ENCODE data around the gene KCTD16. TPM values are rescaled to one million over a fixed set of nuclear protein-coding genes. Genes with fewer than 3 reads are reported as not detected.

KCTD16 gene
- total RNA-seq, 2 donors from 2014 or later: 0.29 to 0.44 TPM

DNA sequence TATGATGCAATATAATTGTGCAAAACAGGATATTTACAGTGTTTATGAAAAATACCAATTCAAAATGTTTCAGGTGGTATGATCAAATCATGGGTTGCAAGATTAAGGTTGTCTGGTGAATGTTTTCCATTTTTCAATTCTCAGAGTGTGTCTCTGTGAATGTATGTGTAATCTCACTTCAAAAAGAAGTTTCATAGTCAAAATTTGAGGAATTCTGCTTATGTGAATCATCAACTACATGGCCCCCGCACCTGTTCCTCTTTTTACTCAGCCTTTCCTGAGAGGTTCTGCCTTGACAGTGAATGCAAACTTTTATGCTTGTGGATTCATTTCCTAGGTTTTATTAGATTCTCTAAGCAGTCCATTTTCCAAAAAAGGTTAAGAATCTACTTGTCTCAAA is 32.1 kb downstream of the KCTD16 start:
- H3K27ac ChIP-seq (ENCODE audit: low read depth, low read length): no peak overlapping the region
- no peak overlapping the region for H3K9ac ChIP-seq (ENCODE audit: extremely low read depth, low read length, poor library complexity, severe bottlenecking)
- no peaks in the 10 kb centered on the region for H3K4me1 ChIP-seq (ENCODE audit: control insufficient read depth, insufficient read depth, low read length)
- no peak overlapping the region for H3K27ac Mint-ChIP-seq
- TF ChIP-seq, protein P1, sequence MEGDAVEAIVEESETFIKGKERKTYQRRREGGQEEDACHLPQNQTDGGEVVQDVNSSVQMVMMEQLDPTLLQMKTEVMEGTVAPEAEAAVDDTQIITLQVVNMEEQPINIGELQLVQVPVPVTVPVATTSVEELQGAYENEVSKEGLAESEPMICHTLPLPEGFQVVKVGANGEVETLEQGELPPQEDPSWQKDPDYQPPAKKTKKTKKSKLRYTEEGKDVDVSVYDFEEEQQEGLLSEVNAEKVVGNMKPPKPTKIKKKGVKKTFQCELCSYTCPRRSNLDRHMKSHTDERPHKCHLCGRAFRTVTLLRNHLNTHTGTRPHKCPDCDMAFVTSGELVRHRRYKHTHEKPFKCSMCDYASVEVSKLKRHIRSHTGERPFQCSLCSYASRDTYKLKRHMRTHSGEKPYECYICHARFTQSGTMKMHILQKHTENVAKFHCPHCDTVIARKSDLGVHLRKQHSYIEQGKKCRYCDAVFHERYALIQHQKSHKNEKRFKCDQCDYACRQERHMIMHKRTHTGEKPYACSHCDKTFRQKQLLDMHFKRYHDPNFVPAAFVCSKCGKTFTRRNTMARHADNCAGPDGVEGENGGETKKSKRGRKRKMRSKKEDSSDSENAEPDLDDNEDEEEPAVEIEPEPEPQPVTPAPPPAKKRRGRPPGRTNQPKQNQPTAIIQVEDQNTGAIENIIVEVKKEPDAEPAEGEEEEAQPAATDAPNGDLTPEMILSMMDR (conservative IDR thresholded peaks at IDR 0.05): no peak
- H3K4me3 ChIP-seq (ENCODE audit: low read length): no peak overlapping the region
- H3K4me1 Mint-ChIP-seq: peaks cover 17% of the 10 kb centered on the region
- H3K27me3 Mint-ChIP-seq (ENCODE audit: insufficient read depth): peaks cover 39% of the 10 kb centered on the region
- peaks cover 29% of the 10 kb centered on the region for H3K27me3 ChIP-seq (ENCODE audit: control insufficient read depth, insufficient read depth, low read length, poor library complexity, severe bottlenecking)
- no peaks in the 10 kb centered on the region for H3K9me3 Mint-ChIP-seq
- whole genome bisulfite sequencing, 2 experiments (ENCODE audit: insufficient coverage in 1 of 2, insufficient read length in 1 of 2): 89 to 100% methylated on average over 1 of the region's 1 CpG
- H3K36me3 Mint-ChIP-seq (ENCODE audit: low read depth): no peaks in the 10 kb centered on the region
- H3K9me3 ChIP-seq (ENCODE audit: control insufficient read depth, low read length): no peaks in the 10 kb centered on the region
- H3K36me3 ChIP-seq (ENCODE audit: control insufficient read depth, insufficient read depth, low read length): no peaks in the 10 kb centered on the region
- no peak overlapping the region for H3K4me3 Mint-ChIP-seq
- DNase-seq: no peak

DNA sequence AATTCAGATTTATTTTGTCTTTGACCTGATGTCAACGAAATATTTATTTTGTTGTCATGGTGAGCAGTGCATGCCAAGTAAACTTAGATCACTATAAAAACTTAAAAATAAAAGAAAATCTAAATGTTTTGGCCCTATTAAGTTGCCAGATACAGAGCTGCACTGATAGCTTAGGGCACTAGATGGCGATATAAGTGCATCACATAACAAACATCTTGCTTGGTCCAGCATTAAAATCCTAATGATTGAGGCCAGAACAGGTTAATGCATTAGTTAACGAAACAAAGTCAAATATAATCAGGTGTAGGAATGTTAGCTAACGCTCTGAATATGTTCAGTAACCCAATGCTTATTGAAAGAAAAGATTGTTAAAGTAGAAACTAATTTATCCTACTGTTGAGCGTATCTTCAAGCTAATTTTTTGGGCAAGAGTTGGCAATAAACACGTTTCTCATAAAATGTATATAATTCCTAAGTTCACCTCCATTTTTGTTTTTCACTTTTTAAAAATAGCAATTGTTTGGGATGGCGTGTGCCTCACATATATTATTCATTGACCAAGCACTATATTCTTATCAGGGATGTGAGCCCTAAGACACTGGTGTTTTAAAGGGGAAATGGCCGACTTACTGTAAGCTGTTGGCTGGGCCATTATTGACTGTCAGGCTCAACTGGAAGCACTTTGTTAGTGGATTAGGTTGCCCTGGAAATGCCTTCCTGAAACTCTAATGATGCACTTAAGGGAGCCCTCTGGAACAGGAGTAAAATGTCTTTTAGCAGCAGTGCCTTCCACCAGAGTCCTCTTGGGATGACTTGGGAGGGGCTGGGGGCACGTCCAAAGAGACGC is 33.3 kb downstream of the KCTD16 start:
- H3K4me1 ChIP-seq (ENCODE audit: control insufficient read depth, insufficient read depth, low read length): no peaks in the 10 kb centered on the region
- Mint-ChIP-seq H3K9me3 (no peaks in the 10 kb centered on the region), H3K27me3 (ENCODE audit: insufficient read depth) (peaks cover 42% of the 10 kb centered on the region), H3K4me1 (peaks cover 14% of the 10 kb centered on the region), H3K4me3 (peak overlapping the region; percentile 49), H3K27ac (no peak overlapping the region), H3K36me3 (ENCODE audit: low read depth) (no peaks in the 10 kb centered on the region)
- peaks cover 29% of the 10 kb centered on the region for H3K27me3 ChIP-seq (ENCODE audit: control insufficient read depth, insufficient read depth, low read length, poor library complexity, severe bottlenecking)
- DNase-seq: peak; percentile 78
- H3K9ac ChIP-seq (ENCODE audit: extremely low read depth, low read length, poor library complexity, severe bottlenecking): no peak overlapping the region
- no peak overlapping the region for H3K27ac ChIP-seq (ENCODE audit: low read depth, low read length)
- H3K36me3 ChIP-seq (ENCODE audit: control insufficient read depth, insufficient read depth, low read length): no peaks in the 10 kb centered on the region
- H3K4me3 ChIP-seq (ENCODE audit: low read length): no peak overlapping the region
- H3K9me3 ChIP-seq (ENCODE audit: control insufficient read depth, low read length): no peaks in the 10 kb centered on the region
- TF ChIP-seq, protein P1 (conservative IDR thresholded peaks at IDR 0.05): peak; percentile 97
- WGBS, 2 experiments (ENCODE audit: insufficient coverage in 1 of 2, insufficient read length in 1 of 2): 45 to 58% methylated on average over 6 to 8 of the region's 10 CpGs

DNA sequence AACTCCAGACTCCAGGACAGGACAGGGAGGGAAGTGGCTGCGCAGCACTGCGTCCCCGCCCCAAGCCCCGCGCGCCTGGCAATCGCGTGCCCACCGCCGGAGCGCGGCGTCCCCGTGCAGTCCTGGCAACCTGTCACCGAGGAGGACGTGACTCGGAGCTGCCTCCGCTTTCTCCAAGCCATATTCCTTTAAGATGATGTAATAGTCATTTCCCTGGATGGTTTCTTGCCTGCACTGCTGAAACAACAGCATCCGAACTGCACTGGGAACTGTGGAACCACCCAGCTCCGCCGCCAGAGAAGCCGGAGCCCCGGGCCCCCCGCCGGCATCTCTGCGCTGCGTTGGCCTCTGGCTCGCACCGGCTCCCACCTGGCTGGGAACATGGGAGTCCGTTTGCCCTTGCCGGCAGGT is 34.5 kb downstream of the KCTD16 start:
- peak overlapping the region; percentile 7 for H3K9ac ChIP-seq (ENCODE audit: extremely low read depth, low read length, poor library complexity, severe bottlenecking)
- DNase-seq: peak; percentile 86

More for the DNA sequence above, 34.5 kb downstream of the KCTD16 start:
- TF ChIP-seq, protein P1 (conservative IDR thresholded peaks at IDR 0.05): peak; percentile 41
- Histone ChIP-seq H3K36me3 (ENCODE audit: control insufficient read depth, insufficient read depth, low read length) (no peaks in the 10 kb centered on the region), H3K4me3 (ENCODE audit: low read length) (peak overlapping the region; percentile 74), H3K27ac (ENCODE audit: low read depth, low read length) (no peak overlapping the region), H3K27me3 (ENCODE audit: control insufficient read depth, insufficient read depth, low read length, poor library complexity, severe bottlenecking) (peaks cover 29% of the 10 kb centered on the region), H3K4me1 (ENCODE audit: control insufficient read depth, insufficient read depth, low read length) (no peaks in the 10 kb centered on the region), H3K9me3 (ENCODE audit: control insufficient read depth, low read length) (no peaks in the 10 kb centered on the region)
- no peaks in the 10 kb centered on the region for H3K36me3 Mint-ChIP-seq (ENCODE audit: low read depth)
- H3K9me3 Mint-ChIP-seq: no peaks in the 10 kb centered on the region
- peak overlapping the region; percentile 49 for H3K4me3 Mint-ChIP-seq
- H3K4me1 Mint-ChIP-seq: peaks cover 11% of the 10 kb centered on the region
- WGBS, 2 experiments (ENCODE audit: insufficient coverage in 1 of 2, insufficient read length in 1 of 2): 3 to 13% methylated on average over 3 to 31 of the region's 31 CpGs
- peaks cover 42% of the 10 kb centered on the region for H3K27me3 Mint-ChIP-seq (ENCODE audit: insufficient read depth)
- no peak overlapping the region for H3K27ac Mint-ChIP-seq

Measured in endodermal cell (in vitro differentiated cells).